Naive B cell (primary cell): ENCODE results near the gene TTBK1. TPM values are rescaled to one million over a fixed set of nuclear protein-coding genes. Genes with fewer than 3 reads are reported as not detected.
A peak's percentile ranks its signal among the peaks of the same experiment; 100 is the strongest.

ENCODE experiments used
- ATAC-seq, 2 donors: fragments of 150-1000 bp; cut with Tn5 transposase; 2 replicates each; pipeline ENCODE4 v1.10.0; 2021; ENCODE audit warnings: low read depth in 2 of 2, mild to moderate bottlenecking in 2 of 2, moderate library complexity in 2 of 2
- DNase-seq: peaks from one replicate; pipeline ENCODE4 v3.0.0; 2022
- H3K27ac Mint-ChIP-seq, 6 donors: one replicate each; pipeline ENCODE4 v1.8.0; 2020 to 2022; ENCODE audit warnings: mild to moderate bottlenecking in 6 of 6, mixed read lengths in 6 of 6, moderate library complexity in 5 of 6, inconsistent platforms in 2 of 6
- H3K27me3 Mint-ChIP-seq, 3 donors: one replicate each; pipeline ENCODE4 v1.8.0; 2021 to 2022; ENCODE audit warnings: mixed read lengths in 3 of 3, mild to moderate bottlenecking in 1 of 3
- H3K36me3 Mint-ChIP-seq, 2 donors: one replicate each; pipeline ENCODE4 v1.8.0; 2020 to 2022; ENCODE audit warnings: mixed read lengths in 2 of 2, inconsistent platforms in 1 of 2, mild to moderate bottlenecking in 1 of 2
- H3K4me1 Mint-ChIP-seq, 3 donors: one replicate each; pipeline ENCODE4 v1.8.0; 2020 to 2022; ENCODE audit warnings: mixed read lengths in 3 of 3, inconsistent platforms in 1 of 3, mild to moderate bottlenecking in 1 of 3, moderate library complexity in 1 of 3
- H3K4me3 Mint-ChIP-seq, 8 donors: one replicate each; pipeline ENCODE4 v1.8.0; 2020 to 2022; ENCODE audit warnings: mild to moderate bottlenecking in 8 of 8, mixed read lengths in 8 of 8, moderate library complexity in 8 of 8, inconsistent platforms in 2 of 8
- H3K9me3 Mint-ChIP-seq, 7 donors: one replicate each; pipeline ENCODE4 v1.8.0; 2020 to 2022; ENCODE audit warnings: mixed read lengths in 7 of 7, mild to moderate bottlenecking in 5 of 7, inconsistent platforms in 2 of 7, moderate library complexity in 1 of 7
- polyA plus RNA-seq, 6 donors: library from polyadenylated mRNA; unstranded; fragments of 300-500 nt; fragmentation: Illumina TruSeq; gene quantifications; one replicate each; pipeline ENCODE4 v1.2.3, GENCODE V29; 2021; ENCODE audit warnings: low read depth in 6 of 6

The TTBK1 gene
- polyA plus RNA-seq, 6 donors from 2014 or later = not detected

DNA sequence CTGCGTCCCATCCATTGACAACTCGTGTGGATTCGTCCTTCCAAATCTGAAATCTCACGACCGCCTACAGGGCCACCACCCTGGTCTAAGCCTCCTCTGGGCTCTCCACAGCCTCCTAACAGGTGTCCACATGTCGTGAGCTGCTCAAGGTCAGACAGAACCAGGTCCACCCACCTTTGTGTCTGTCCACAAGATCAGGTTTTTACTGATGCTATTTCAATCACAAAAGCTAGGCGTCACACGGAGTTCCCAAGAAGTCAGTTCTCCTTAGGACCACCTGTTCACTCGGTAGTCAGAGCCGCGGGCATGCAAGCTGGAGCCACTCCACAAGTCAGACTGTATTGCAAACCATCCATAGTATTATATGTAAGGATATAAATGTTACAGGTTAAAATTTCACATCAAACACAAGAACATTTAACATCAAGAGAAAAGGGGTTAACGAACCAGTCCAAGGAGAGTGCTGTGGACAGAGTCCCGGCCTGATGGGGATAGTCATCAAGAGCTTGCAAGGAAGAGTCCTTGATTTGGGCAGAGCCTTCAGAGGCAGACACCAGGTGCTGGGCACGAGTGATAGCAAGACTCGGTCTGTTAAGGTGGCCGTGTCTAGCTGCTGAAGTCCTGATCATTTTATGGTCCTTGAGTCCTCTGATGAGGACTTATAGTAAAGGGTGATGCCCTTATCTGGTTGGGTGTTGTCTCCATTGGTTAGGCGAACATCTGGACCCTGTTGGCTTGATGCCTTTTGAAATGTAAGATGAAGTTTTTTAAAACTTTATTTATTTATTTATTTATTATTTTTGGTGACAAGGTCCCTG lies 13.3 kb upstream of the TTBK1 start:
- Mint-ChIP-seq H3K36me3 (no peaks in the 10 kb centered on the region), H3K4me3 (peak overlapping the region; percentile 86 to 94 (median 89)), H3K4me1 (peaks cover 24 to 42% (median 31%) of the 10 kb centered on the region in 3 donors), H3K9me3 (no peaks in the 10 kb centered on the region), H3K27me3 (peaks cover 4 to 28% (median 25%) of the 10 kb centered on the region in 3 donors), H3K27ac (peak overlapping the region; percentile 22 to 99 (median 93))
- no peak for ATAC-seq
- DNase-seq = no peak

DNA sequence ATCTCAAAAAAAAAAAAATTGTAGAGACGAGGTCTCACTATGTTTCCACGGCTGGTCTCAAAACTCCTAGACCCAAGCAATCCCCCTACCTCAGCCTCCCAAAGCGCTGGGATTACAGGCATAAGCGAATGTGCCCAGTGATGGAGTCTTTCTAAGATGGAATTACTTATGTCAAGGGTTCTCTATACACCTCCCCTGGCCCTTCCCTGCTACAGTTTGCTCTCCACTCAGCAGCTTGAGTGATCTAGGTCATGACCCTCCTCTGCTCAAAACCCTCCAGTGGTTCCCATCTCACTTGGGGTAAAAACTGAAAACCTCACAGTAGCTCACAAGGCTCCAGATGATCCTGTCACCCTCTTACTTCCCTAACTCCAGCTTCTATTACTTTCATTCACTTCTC lies 12.2 kb upstream of the TTBK1 start:
- no peaks in the 10 kb centered on the region for H3K36me3 Mint-ChIP-seq
- peaks cover 8 to 34% (median 25%) of the 10 kb centered on the region in 3 donors for H3K27me3 Mint-ChIP-seq
- H3K4me1 Mint-ChIP-seq = peaks cover 16 to 32% (median 24%) of the 10 kb centered on the region in 3 donors
- no peaks in the 10 kb centered on the region for H3K9me3 Mint-ChIP-seq
- no peak for DNase-seq
- H3K27ac Mint-ChIP-seq = peak overlapping the region in 3 of 6 donors; percentile 9 to 78 (median 40)
- peak overlapping the region in 3 of 8 donors; percentile 5 to 77 (median 13) for H3K4me3 Mint-ChIP-seq
- no peak for ATAC-seq

DNA sequence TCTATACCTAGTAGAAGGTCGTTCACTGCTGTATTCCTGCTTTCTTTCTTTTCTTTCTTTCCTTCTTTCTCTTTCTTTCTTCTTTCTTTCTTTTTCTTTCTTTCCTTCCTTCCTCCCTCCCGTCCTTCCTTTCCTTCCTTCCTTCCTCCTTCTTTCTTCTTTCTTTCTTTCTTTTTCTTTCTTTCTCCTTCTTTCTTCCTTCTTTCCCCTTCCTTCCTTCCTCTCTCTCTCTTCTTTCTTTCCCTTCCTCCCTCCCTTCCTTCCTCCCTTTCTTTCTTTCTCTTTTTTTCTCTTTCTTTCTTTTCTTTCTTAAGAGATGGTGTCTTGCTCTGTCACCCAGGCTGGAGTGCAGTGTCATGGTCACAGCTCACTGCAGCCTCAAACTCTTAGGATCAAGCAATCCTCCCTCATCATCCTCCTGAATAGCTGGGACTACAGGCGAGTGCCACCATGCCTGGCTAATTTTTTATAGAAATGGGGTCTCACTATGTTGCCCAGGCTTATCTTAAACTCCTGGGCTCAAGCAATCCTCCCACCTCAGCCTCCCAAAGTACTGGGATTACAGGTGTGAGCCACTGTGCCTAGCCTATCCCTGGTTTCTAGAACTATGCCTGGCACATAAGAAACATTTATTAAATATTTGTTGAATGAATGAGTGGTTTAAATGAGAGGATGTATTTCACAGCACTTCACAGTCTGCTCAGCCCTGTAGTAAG lies 11.4 kb upstream of the TTBK1 start:
- H3K9me3 Mint-ChIP-seq = no peaks in the 10 kb centered on the region
- H3K4me3 Mint-ChIP-seq = peak overlapping the region in 5 of 8 donors; percentile 5 to 77 (median 49)
- ATAC-seq = no peak
- H3K36me3 Mint-ChIP-seq = no peaks in the 10 kb centered on the region
- peak overlapping the region in 3 of 6 donors; percentile 40 to 88 (median 82) for H3K27ac Mint-ChIP-seq
- peaks cover 11 to 24% (median 16%) of the 10 kb centered on the region in 3 donors for H3K4me1 Mint-ChIP-seq
- DNase-seq = no peak
- H3K27me3 Mint-ChIP-seq = peaks cover 11 to 42% (median 29%) of the 10 kb centered on the region in 3 donors

DNA sequence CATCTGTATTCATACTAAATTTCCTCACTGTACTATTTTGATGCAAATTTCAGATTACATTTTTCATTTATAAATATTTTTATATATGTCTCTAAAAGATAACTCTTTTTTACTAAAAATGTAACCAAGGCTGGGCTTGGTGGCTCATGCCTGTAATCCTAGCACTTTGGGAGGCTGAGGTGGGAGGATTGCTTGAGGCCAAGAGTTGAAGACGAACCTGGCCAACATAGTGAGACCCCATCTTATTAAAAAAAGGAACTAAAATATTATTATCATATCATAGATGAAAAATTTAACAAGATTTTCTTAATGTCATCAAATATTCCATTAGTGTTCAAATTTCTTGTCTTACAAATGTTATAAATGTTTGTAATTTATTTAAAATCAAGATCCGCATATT lies 7.4 kb upstream of the TTBK1 start:
- ATAC-seq (no peak), DNase-seq (no peak)
- Mint-ChIP-seq H3K27me3 (peaks cover 23 to 65% (median 63%) of the 10 kb centered on the region in 3 donors), H3K36me3 (peaks cover 0 to 12% of the 10 kb centered on the region in 2 donors), H3K27ac (no peak overlapping the region), H3K4me3 (no peak overlapping the region), H3K9me3 (peaks cover 0 to 10% (median 8%) of the 10 kb centered on the region in 7 donors), H3K4me1 (peaks cover 0 to 7% (median 0%) of the 10 kb centered on the region in 3 donors)

DNA sequence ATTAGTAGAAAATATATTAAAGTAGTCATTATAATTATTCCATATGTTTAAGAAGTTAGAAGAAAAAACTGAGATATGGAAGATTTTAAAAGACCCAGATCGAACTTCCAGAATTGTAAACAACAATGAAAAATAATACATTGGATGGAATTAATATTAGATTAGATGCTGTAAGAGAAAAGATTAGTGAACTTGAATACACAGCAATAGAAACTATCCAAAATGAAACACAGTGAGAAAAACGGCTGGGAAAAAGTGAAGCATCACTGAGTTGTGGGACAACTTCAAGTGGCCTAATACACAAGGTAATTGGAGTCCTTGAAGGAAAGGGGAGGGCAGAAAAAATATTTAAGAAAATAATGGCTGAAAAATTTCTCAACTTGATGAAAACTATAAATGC lies 4.2 kb upstream of the TTBK1 start:
- Mint-ChIP-seq H3K4me1 (no peaks in the 10 kb centered on the region), H3K4me3 (no peak overlapping the region), H3K27me3 (peaks cover 33 to 47% (median 43%) of the 10 kb centered on the region in 3 donors), H3K9me3 (peaks cover 0 to 10% (median 8%) of the 10 kb centered on the region in 7 donors), H3K27ac (no peak overlapping the region), H3K36me3 (peaks cover 0 to 12% of the 10 kb centered on the region in 2 donors)
- ATAC-seq (no peak), DNase-seq (no peak)

DNA sequence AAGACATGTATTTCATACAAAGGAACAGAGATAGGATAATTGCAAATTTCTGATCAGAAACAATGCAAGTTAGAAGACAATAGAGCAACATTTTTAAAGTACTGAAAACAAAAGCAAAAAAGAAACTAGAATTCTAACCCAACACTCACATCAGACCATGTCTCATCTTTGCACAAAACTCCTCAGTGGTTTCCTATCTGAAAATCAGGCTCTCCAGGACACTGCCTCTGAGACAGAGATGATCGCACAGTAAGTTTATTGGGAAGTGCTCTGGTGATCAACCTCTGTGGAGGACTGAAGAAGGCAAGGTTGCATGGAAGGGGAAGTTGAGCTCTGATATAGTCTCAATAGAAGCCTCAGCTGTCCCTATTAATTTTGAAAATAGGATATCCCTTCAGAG lies 2.3 kb upstream of the TTBK1 start:
- DNase-seq = no peak
- H3K36me3 Mint-ChIP-seq = peaks cover 0 to 12% of the 10 kb centered on the region in 2 donors

DNA sequence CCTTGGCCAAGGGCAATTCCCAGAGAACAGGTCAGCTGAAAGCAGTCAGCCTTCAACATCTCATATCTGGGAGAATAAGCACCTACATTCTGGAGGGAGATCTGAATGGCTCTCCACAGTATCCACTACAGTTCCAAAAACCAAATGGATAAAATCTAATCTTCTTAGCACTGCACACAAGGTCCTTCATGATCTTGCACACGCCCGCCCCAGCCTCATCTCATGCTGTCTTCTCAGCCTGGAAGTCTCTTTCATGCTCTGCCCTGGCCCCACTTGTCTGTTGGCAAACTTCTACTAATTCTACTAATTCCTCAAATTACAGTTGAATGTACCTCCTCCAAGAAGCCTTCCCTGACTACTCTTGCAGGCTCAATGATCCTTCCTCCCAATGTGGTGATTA lies 1.8 kb upstream of the TTBK1 start:
- ATAC-seq (no peak), DNase-seq (no peak)
- no peak overlapping the region for H3K27ac Mint-ChIP-seq
- H3K4me1 Mint-ChIP-seq = peaks cover 0 to 5% (median 2%) of the 10 kb centered on the region in 3 donors
- H3K9me3 Mint-ChIP-seq = peaks cover 0 to 10% (median 8%) of the 10 kb centered on the region in 7 donors
- peaks cover 0 to 12% of the 10 kb centered on the region in 2 donors for H3K36me3 Mint-ChIP-seq
- H3K4me3 Mint-ChIP-seq = no peak overlapping the region
- H3K27me3 Mint-ChIP-seq = peaks cover 26 to 40% (median 28%) of the 10 kb centered on the region in 3 donors

More for the DNA sequence above, 2.3 kb upstream of the TTBK1 start:
- peaks cover 0 to 10% (median 8%) of the 10 kb centered on the region in 7 donors for H3K9me3 Mint-ChIP-seq
- peaks cover 29 to 40% (median 32%) of the 10 kb centered on the region in 3 donors for H3K27me3 Mint-ChIP-seq
- ATAC-seq = no peak
- H3K27ac Mint-ChIP-seq = no peak overlapping the region
- peaks cover 0 to under 1% (median 0%) of the 10 kb centered on the region in 3 donors for H3K4me1 Mint-ChIP-seq
- H3K4me3 Mint-ChIP-seq = peak overlapping the region in 1 of 8 donors; percentile 60

DNA sequence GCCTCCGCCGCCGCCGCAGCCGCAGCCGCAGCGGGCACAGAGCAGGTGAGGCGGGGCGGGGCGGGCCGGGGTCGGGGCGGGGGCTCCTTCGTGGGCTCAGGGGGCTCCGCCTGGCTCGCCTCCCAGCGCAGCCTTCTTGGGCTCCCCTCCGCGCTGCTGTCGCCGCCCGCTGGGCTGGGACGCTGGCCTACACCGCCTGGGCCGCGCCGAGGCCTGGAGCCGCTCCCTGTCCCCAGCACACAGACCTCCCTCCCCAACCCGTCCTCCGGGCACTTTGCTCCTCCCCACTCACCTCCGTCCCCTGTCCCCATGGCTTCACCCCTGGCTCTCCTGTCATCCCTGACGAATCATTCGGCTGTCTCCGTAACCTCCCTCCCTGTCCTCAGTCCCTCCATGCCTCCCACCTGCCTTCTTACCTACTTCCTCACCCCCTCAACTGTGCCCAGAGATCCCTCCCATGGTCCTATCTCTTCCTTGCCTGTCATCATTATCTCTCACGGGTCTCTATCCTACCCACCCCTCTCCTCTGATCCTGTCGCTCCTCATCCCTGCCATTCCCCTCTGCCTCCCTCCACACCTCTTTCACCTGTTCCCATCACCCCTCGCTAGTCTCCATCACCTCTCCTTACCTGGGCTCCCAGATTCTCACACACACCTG lies 512 bp downstream of the TTBK1 start:
- DNase-seq = no peak
- Mint-ChIP-seq H3K27me3 (peaks cover 7 to 33% (median 25%) of the 10 kb centered on the region in 3 donors), H3K4me1 (peaks cover 11 to 19% (median 18%) of the 10 kb centered on the region in 3 donors), H3K4me3 (no peak overlapping the region), H3K9me3 (peaks cover 0 to 8% (median 7%) of the 10 kb centered on the region in 7 donors), H3K27ac (no peak overlapping the region), H3K36me3 (peaks cover 0 to 7% of the 10 kb centered on the region in 2 donors)
- no peak for ATAC-seq

DNA sequence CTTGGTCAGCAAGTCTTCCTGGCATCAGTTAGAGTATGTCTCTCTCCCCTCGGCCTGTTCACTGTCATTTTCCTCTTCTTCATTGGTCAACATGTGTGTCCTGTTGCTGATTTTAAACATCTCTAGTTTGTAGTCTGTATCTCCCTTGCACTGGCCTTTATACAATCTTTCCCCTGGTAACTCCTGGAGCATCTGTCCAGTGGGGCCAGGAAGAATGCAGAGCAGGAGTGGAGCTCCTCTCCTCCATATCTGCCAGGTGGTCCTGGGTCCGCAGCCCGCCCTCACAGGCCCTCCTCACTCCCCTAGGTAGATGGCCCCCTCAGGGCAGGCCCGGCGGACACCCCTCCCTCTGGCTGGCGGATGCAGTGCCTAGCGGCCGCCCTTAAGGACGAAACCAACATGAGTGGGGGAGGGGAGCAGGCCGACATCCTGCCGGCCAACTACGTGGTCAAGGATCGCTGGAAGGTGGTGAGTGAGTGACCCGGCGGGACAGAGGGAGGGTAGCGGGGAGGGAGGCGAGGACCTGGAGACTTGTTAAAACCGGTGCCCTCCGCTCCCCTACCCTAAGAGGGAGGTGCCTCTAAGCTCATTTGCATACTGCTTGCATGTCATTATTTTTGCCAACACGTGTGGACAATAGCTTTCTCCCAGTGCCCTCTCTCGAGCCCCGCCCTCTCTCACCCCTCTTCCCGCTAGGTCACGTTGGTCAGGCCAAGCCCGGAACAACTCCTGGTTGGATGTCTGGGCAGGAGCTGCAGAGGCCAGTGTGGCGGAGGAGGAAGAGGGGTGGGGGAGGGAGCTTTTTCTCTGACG lies 3.2 kb downstream of the TTBK1 start:
- Mint-ChIP-seq H3K9me3 (no peaks in the 10 kb centered on the region), H3K4me3 (peak overlapping the region in 6 of 8 donors; percentile 87 to 97 (median 92)), H3K27me3 (peaks cover 9 to 26% (median 18%) of the 10 kb centered on the region in 3 donors), H3K27ac (peak overlapping the region in 5 of 6 donors; percentile 40 to 94 (median 89)), H3K4me1 (peaks cover 19 to 26% (median 24%) of the 10 kb centered on the region in 3 donors), H3K36me3 (no peaks in the 10 kb centered on the region)
- ATAC-seq (peak; percentile 13 to 27), DNase-seq (no peak)

DNA sequence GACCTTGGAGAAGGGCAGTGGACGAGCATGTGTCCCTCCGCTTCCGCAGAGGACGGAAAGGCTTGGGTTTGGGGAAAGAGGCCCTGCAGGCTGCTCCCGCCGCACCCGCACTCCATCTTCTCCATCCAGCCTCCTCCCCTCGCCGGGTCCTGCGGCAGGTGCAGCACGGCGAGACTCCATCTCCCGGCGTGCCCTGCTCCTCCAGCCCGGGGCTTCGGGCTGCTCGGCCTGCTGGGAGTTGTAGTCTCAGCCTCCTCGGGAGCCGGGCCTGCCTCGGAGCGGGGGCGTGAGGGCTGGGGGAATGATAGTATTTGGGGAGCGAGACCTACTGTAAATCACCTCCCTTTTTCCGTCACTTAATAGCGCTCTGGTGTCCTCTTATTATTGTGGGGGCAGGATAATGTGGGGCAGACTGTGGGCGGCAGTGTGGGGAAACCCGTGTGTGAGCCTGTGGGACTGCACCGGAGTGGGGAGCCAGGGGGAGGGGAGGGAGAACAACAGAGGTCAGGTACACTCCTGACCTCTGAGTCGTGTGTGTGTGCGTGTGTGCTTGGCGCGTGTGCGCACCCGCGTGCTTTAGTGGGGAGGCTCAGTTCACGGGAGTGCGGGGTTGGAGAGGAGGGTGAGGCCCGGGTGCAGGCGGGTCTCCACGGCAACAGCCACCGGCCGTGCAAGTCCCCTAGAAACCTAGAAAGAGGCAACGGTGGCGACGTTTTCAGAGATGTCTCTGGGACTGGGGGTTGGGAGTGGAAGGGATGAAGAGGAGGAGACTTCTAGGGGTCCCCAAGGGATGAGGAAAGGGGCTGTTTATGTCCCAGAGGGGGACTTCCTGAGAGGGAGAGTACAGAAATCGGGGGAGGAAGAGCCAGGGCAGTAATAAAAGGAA lies 4.1 kb downstream of the TTBK1 start:
- H3K27ac Mint-ChIP-seq = peak overlapping the region; percentile 87 to 94 (median 94)
- H3K9me3 Mint-ChIP-seq = no peaks in the 10 kb centered on the region
- H3K36me3 Mint-ChIP-seq = no peaks in the 10 kb centered on the region
- H3K27me3 Mint-ChIP-seq = peaks cover 18 to 26% (median 24%) of the 10 kb centered on the region in 3 donors
- peak; percentile 90 for ATAC-seq
- peak overlapping the region in 6 of 8 donors; percentile 87 to 97 (median 92) for H3K4me3 Mint-ChIP-seq
- peaks cover 23 to 26% (median 24%) of the 10 kb centered on the region in 3 donors for H3K4me1 Mint-ChIP-seq
- DNase-seq = peak; percentile 76

DNA sequence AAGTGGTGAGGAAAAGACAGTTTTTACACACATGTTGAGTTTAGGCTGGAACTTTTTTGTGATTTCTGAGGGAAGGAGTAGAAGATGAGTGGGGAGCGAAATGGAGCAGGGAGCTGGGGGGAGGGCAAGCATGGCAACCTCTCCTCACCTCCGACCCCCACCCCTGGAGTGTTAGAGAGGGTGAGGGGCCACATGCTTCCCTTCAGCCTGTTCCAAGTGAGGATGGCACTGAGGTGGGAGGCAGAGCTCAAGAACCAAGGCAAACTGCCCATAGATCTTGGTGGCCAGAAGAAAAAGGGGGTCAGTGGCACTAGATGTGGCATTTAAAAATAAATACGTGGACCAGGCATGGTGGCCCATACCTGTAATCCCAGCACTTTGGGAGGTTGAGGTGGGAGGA lies 4.8 kb downstream of the TTBK1 start:
- peaks cover 23 to 26% (median 24%) of the 10 kb centered on the region in 3 donors for H3K4me1 Mint-ChIP-seq
- peak overlapping the region in 5 of 8 donors; percentile 87 to 97 (median 92) for H3K4me3 Mint-ChIP-seq
- H3K9me3 Mint-ChIP-seq = no peaks in the 10 kb centered on the region
- peaks cover 25 to 34% (median 29%) of the 10 kb centered on the region in 3 donors for H3K27me3 Mint-ChIP-seq
- ATAC-seq = no peak
- no peak for DNase-seq
- H3K27ac Mint-ChIP-seq = peak overlapping the region in 4 of 6 donors; percentile 58 to 94 (median 90)
- no peaks in the 10 kb centered on the region for H3K36me3 Mint-ChIP-seq
